WTC11 (cell line): ENCODE measurements around the gene NCAM2.

Experiments
- ATF3 ChIP-seq: sonication (generic); formaldehyde crosslinking; conservative IDR thresholded peaks from 2 replicates; pipeline ENCODE4 v1.8.1; 2022; ENCODE audit warnings: mild to moderate bottlenecking, missing genetic modification reagents
- E2F5 ChIP-seq: sonication (generic); formaldehyde crosslinking; IDR thresholded peaks from 2 replicates; pipeline ENCODE4 v1.8.1; 2022; ENCODE audit warnings: mild to moderate bottlenecking, moderate library complexity, missing genetic modification reagents
- FOXK1 ChIP-seq: sonication (generic); formaldehyde crosslinking; IDR thresholded peaks from 2 replicates; pipeline ENCODE4 v1.8.0; 2022; ENCODE audit warnings: mild to moderate bottlenecking, moderate library complexity, missing genetic modification reagents
- FOXP1 ChIP-seq: sonication (generic); formaldehyde crosslinking; IDR thresholded peaks from 2 replicates; pipeline ENCODE4 v1.8.0; 2022; ENCODE audit warnings: missing genetic modification reagents, mild to moderate bottlenecking, moderate library complexity, borderline replicate concordance
- HMGXB4 ChIP-seq: sonication (generic); formaldehyde crosslinking; IDR thresholded peaks from 2 replicates; pipeline ENCODE4 v1.8.1; 2023; ENCODE audit warnings: mild to moderate bottlenecking, moderate library complexity, missing genetic modification reagents
- MLX ChIP-seq: sonication (generic); formaldehyde crosslinking; IDR thresholded peaks from 2 replicates; pipeline ENCODE4 v1.8.1; 2023; ENCODE audit warnings: mild to moderate bottlenecking, missing genetic modification reagents, moderate library complexity
- NR3C1 ChIP-seq: sonication (generic); formaldehyde crosslinking; conservative IDR thresholded peaks from 2 replicates; pipeline ENCODE4 v1.8.1; 2023; ENCODE audit warnings: low read depth, mild to moderate bottlenecking, missing genetic modification reagents
- USF1 ChIP-seq: sonication (generic); formaldehyde crosslinking; IDR thresholded peaks from 2 replicates; pipeline ENCODE4 v1.8.0; 2022; ENCODE audit warnings: mild to moderate bottlenecking, missing genetic modification reagents
- USF2 ChIP-seq: sonication (generic); formaldehyde crosslinking; IDR thresholded peaks from 2 replicates; pipeline ENCODE4 v1.8.1; 2023; ENCODE audit warnings: mild to moderate bottlenecking, missing genetic modification reagents, moderate library complexity
- ZNF317 ChIP-seq: sonication (generic); formaldehyde crosslinking; IDR thresholded peaks from 2 replicates; pipeline ENCODE4 v1.8.1; 2023; ENCODE audit warnings: low read depth, mild to moderate bottlenecking, moderate library complexity, missing genetic modification reagents, borderline replicate concordance
- TF ChIP-seq, protein P1 (sequence below): sonication (generic); formaldehyde crosslinking; IDR thresholded peaks from 2 replicates; pipeline ENCODE4 v1.8.1; 2023; ENCODE audit warnings: mild to moderate bottlenecking, missing genetic modification reagents
- TF ChIP-seq, protein P2 (sequence below): fragments of 200-600 bp; IDR thresholded peaks from 2 replicates; pipeline ENCODE4 v1.8.0; 2022; ENCODE audit warnings: antibody characterized with exemption
- TF ChIP-seq, protein P3 (sequence below): fragments of 250-450 bp; sonication (Bioruptor Pico); conservative IDR thresholded peaks from 2 replicates; pipeline ENCODE4 v1.9.0; 2021; ENCODE audit warnings: mild to moderate bottlenecking
- TF ChIP-seq, protein P4 (sequence below): sonication (generic); formaldehyde crosslinking; IDR thresholded peaks from 2 replicates; pipeline ENCODE4 v1.8.0; 2022; ENCODE audit warnings: mild to moderate bottlenecking, missing genetic modification reagents

GRCh38 chr21:21279193-21279901 lies 281.1 kb downstream of the NCAM2 start:
- TF ChIP-seq MLX (CRISPR knock-in tag) (no peak), ZNF317 (CRISPR knock-in tag) (no peak), FOXK1 (CRISPR knock-in tag) (no peak), NR3C1 (CRISPR knock-in tag) (no peak), USF2 (CRISPR knock-in tag) (no peak), E2F5 (CRISPR knock-in tag) (no peak), HMGXB4 (no peak), USF1 (CRISPR knock-in tag) (no peak), ATF3 (CRISPR knock-in tag) (no peak), FOXP1 (no peak)
- TF ChIP-seq, protein P1, sequence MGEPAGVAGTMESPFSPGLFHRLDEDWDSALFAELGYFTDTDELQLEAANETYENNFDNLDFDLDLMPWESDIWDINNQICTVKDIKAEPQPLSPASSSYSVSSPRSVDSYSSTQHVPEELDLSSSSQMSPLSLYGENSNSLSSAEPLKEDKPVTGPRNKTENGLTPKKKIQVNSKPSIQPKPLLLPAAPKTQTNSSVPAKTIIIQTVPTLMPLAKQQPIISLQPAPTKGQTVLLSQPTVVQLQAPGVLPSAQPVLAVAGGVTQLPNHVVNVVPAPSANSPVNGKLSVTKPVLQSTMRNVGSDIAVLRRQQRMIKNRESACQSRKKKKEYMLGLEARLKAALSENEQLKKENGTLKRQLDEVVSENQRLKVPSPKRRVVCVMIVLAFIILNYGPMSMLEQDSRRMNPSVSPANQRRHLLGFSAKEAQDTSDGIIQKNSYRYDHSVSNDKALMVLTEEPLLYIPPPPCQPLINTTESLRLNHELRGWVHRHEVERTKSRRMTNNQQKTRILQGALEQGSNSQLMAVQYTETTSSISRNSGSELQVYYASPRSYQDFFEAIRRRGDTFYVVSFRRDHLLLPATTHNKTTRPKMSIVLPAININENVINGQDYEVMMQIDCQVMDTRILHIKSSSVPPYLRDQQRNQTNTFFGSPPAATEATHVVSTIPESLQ (CRISPR knock-in tag), result no peak
- TF ChIP-seq, protein P2, sequence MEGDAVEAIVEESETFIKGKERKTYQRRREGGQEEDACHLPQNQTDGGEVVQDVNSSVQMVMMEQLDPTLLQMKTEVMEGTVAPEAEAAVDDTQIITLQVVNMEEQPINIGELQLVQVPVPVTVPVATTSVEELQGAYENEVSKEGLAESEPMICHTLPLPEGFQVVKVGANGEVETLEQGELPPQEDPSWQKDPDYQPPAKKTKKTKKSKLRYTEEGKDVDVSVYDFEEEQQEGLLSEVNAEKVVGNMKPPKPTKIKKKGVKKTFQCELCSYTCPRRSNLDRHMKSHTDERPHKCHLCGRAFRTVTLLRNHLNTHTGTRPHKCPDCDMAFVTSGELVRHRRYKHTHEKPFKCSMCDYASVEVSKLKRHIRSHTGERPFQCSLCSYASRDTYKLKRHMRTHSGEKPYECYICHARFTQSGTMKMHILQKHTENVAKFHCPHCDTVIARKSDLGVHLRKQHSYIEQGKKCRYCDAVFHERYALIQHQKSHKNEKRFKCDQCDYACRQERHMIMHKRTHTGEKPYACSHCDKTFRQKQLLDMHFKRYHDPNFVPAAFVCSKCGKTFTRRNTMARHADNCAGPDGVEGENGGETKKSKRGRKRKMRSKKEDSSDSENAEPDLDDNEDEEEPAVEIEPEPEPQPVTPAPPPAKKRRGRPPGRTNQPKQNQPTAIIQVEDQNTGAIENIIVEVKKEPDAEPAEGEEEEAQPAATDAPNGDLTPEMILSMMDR, result no peak
- TF ChIP-seq, protein P3, sequence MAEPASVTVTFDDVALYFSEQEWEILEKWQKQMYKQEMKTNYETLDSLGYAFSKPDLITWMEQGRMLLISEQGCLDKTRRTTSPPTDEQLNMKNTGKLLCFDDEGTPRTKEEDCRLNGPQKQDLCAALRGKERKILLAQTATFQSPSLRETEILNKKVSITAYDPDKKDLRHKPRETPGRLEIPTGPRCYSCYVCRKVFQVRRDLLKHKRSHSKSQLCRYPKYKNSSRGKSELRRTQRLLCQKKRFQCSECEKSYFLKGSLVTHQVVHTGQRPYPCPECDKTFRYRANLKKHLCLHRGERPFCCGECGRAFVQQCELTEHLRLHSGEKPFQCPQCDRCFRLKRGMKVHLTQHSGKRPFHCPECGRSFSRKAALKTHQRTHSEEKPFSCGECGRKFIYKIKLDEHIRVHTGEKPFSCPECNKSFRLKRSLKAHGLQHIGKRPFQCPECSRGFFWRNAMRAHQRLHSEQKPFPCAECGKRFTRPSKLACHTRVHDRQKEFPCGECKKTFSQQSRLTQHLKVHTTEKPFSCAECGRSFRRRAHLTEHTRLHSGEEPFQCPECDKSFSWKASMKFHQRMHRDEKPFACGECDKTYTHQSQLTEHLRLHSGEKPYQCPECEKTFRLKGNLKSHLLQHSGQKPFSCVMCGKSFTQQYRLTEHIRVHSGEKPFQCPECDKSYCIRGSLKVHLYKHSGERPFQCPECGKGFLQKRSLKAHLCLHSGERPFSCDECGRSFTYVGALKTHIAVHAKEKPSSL (CRISPR knock-in tag), result no peak
- TF ChIP-seq, protein P4, sequence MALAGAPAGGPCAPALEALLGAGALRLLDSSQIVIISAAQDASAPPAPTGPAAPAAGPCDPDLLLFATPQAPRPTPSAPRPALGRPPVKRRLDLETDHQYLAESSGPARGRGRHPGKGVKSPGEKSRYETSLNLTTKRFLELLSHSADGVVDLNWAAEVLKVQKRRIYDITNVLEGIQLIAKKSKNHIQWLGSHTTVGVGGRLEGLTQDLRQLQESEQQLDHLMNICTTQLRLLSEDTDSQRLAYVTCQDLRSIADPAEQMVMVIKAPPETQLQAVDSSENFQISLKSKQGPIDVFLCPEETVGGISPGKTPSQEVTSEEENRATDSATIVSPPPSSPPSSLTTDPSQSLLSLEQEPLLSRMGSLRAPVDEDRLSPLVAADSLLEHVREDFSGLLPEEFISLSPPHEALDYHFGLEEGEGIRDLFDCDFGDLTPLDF (CRISPR knock-in tag), result no peak
